C4-2B (cell line): Measurements from ENCODE around the gene IGSF9.

Experiments used
- H3K27ac ChIP-seq: fragments of 450-650 bp; 2 replicates; pipeline ENCODE4 v1.5.1; 2017
- CTCF ChIP-seq: fragments of 450-650 bp; conservative IDR thresholded peaks from 2 replicates; pipeline ENCODE4 v1.5.1; 2017; ENCODE audit warnings: mild to moderate bottlenecking
- ZFX ChIP-seq: fragments of 450-650 bp; IDR thresholded peaks from 2 replicates; pipeline ENCODE4 v1.6.1; 2017

IGSF9 gene

DNA sequence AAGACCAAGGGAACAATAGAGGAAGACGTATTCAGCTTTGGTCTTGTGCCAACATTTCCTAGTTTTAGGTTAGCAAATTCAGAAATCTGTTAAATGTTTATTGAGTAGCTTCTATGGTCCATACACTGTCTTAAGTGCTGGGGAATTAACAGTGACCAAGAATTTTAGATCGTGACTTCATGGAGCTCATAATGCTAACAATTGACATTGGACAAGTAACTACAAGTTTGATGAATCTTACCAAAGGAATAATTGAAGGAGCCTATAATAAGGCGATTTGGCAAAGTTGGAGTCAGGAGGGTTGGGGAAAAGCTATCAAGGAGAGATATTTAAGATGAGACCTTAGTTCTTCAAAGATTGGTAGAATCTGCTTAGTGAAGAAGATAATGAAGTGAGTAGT lies 10.0 kb upstream of the IGSF9 start:
- TF ChIP-seq ZFX: no peak
- TF ChIP-seq CTCF: no peak
- no peak overlapping the region for H3K27ac ChIP-seq

DNA sequence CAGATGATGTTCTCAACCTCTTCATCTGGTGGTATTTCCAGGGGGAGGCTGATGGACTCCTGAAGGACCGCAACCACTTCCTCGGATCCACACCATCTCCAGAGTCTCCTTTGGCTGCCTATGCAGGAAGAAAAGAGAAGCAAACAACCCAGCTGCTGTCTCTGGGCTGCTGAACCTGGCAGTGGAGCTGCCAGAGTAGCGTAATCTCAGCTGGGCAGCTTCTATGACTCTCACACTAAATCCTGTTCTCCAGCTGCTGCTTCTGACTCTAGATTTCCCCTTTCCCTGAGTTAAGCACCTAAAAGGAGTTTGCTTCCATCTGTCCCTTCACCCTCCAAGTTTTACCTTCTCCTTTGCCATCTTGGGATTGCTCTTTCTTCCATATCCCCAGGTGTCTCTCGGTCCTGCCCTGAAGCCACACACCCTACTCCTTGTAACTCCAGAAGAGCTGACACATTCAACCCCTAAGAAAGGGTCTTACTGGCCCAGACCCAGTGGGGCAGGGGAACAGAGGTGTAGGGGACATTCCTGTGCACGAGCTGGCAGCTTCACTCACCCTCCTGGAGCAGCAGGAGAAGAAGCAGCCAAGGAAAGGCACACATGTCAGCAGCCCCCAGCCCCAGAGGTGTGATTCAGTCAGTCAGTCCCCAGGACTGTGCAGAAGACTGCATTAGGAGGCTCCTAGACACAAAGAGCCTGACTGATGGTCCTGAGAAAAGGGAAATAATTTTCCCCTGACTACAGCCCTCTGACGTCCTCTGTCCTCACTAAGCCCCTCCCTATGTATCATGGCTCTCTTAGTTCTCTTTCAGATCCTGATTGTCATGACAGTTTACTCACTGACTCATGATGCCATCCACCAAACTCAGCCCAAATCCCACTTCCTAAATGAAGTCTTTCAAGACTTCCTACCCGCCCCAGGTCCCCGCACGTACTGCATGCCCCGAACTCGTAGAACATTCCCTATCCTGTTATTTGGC lies 8.4 kb upstream of the IGSF9 start, which contains the start of gene SLAMF9:
TSS of gene SLAMF9 (minus strand) at position 702 of the 980 bp plus-strand sequence. CDS start at position 602, 100 bp downstream.
- TF ChIP-seq CTCF (no peak), ZFX (no peak)
- H3K27ac ChIP-seq: no peak within 1 kb of the TSS

- no peak for TF ChIP-seq ZFX
- no peak for TF ChIP-seq CTCF
- no peak overlapping the region for H3K27ac ChIP-seq
Measured at GRCh38 chr1:159952932-159953331, 7.5 kb upstream of the IGSF9 start.

DNA sequence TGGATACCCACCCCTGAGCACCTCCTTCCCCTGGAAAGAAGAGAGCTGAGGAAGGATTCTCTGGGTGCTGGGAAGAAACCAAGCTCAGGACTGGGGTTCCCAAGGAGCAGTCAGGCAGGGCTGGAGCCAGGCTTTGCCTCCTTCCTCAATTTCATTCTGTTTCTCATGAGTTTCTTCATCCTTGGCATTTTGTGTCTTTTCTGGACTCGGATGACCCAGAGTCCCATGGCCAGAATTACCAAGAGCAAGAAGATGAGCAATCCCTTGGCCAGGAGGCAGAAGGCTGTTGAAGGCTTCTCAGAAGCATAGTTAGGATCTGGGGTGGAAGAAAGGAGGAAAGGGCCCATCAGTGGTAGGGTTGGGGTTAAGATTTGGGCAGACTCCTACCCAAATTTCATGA lies 6.1 kb upstream of the IGSF9 start:
- no peak overlapping the region for H3K27ac ChIP-seq
- TF ChIP-seq ZFX (no peak), CTCF (no peak)

GRCh38 chr1:159951016-159951415 lies 5.6 kb upstream of the IGSF9 start:
- TF ChIP-seq CTCF (no peak), ZFX (no peak)
- H3K27ac ChIP-seq: no peak overlapping the region

GRCh38 chr1:159949981-159950381 lies 4.6 kb upstream of the IGSF9 start:
- peak overlapping the region; percentile 20; the same call in 1 of the 2 replicates for H3K27ac ChIP-seq
- TF ChIP-seq CTCF: no peak
- TF ChIP-seq ZFX: no peak

GRCh38 chr1:159949123-159949522 lies 3.7 kb upstream of the IGSF9 start:
- TF ChIP-seq ZFX: no peak
- no peak for TF ChIP-seq CTCF
- no peak overlapping the region for H3K27ac ChIP-seq
